A673 (cell line): ENCODE measurements around the gene CD24. TPM values are rescaled to one million over a fixed set of nuclear protein-coding genes. Genes with fewer than 3 reads are reported as not detected.

Experiments
- BruUV-seq: library from RNA; stranded (reverse); fragments of 400-500 nt; replicated peaks from 2 replicates; lab custom pipeline; 2021; lab: Mats Ljungman, UMichigan
- CTCF ChIA-PET: fragments of 300-600 bp; sonication (Branson Sonifier 250); formaldehyde crosslinking; loops from one replicate; lab custom pipeline; 2022; ENCODE audit warnings: antibody characterized with exemption; lab: Charles Lee
- POLR2A ChIA-PET: fragments of 300-600 bp; sonication (Branson Sonifier 250); formaldehyde crosslinking; loops from one replicate; lab custom pipeline; 2022; ENCODE audit warnings: antibody characterized with exemption; ENCODE audit not compliant: low non-redundant PET; lab: Charles Lee
- DNase-seq: peaks from one replicate; pipeline ENCODE4 v3.0.0-alpha.2; 2015; ENCODE audit warnings: low spot score
- H3K27ac ChIP-seq: fragments of 200-600 bp; sonication (generic); 2 replicates; pipeline ENCODE4 v1.5.1; 2016; ENCODE audit warnings: mixed run types, low read depth, mild to moderate bottlenecking, mixed read lengths, antibody characterized with exemption, low read length; ENCODE audit not compliant: poor library complexity, severe bottlenecking
- H3K27me3 ChIP-seq: fragments of 200-600 bp; sonication (generic); replicated peaks from 2 replicates; pipeline ENCODE4 v1.6.1; 2017; ENCODE audit warnings: mixed run types, low read depth, mild to moderate bottlenecking, mixed read lengths, antibody characterized with exemption, low read length; ENCODE audit not compliant: insufficient read depth, poor library complexity
- H3K36me3 ChIP-seq: fragments of 200-600 bp; sonication (generic); 2 replicates; pipeline ENCODE4 v1.6.1; 2016; ENCODE audit warnings: mixed run types, mild to moderate bottlenecking, mixed read lengths, antibody characterized with exemption, low read length; ENCODE audit not compliant: insufficient read depth, poor library complexity, severe bottlenecking
- H3K4me1 ChIP-seq: fragments of 200-600 bp; sonication (generic); 2 replicates; pipeline ENCODE4 v1.6.1; 2017; ENCODE audit warnings: mixed run types, mild to moderate bottlenecking, mixed read lengths, antibody characterized with exemption, low read length; ENCODE audit not compliant: insufficient read depth, poor library complexity, severe bottlenecking
- H3K4me3 ChIP-seq: fragments of 200-600 bp; sonication (generic); 2 replicates; pipeline ENCODE4 v1.5.1; 2016; ENCODE audit warnings: low read depth, mixed run types, mild to moderate bottlenecking, mixed read lengths, low read length; ENCODE audit not compliant: poor library complexity, severe bottlenecking
- H3K9me3 ChIP-seq: fragments of 200-600 bp; sonication (generic); 2 replicates; pipeline ENCODE4 v1.6.1; 2016; ENCODE audit warnings: mixed run types, low read depth, mild to moderate bottlenecking, mixed read lengths, antibody characterized with exemption, low read length; ENCODE audit not compliant: poor library complexity, severe bottlenecking
- EZH2 ChIP-seq: fragments of 200-600 bp; sonication (generic); IDR thresholded peaks from 2 replicates; pipeline ENCODE4 v1.6.1; 2017; ENCODE audit warnings: borderline replicate concordance, low read depth, mild to moderate bottlenecking, mixed read lengths, antibody characterized with exemption, low read length; ENCODE audit not compliant: poor library complexity, severe bottlenecking
- intact Hi-C: fragments of 100-400 bp; cut with micrococcal nuclease; formaldehyde crosslinking; loops from one replicate; pipeline ENCODE4 v1.10.0; 2022; ENCODE audit not compliant: unreplicated experiment
- total RNA-seq: library from RNA; stranded (reverse); gene quantifications from 2 replicates; pipeline ENCODE4 v1.2.3, GENCODE V29; 2021
- TF ChIP-seq, protein P1 (sequence below): fragments of 300-800, 200-600 bp; sonication (generic); conservative IDR thresholded peaks from 2 replicates; pipeline ENCODE4 v1.5.1; 2017; ENCODE audit warnings: low read depth, mild to moderate bottlenecking, antibody characterized with exemption, low read length, moderate library complexity, mixed read lengths

The CD24 gene
- total RNA-seq, 1 experiment from 2014 or later: 12.2 TPM

DNA sequence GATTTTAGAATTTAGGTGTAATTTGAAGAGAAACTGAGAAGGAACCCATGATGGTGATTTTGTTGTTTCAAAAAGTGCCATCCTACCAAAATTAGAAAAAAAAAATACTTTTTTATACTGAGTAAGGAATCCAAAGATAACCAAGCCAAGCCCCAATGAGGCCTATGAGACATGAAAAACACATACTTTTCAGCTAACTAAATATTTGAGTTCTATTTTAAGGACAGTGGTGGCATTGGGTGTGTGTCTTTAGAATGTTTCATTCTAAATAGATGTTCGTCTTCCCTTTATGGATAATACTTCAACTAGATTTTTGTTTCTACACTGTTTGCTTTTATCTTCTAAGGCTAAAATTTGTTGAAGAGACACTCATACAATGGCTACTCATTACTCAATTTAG lies 9.6 kb downstream of the CD24 start:
- ChIA-PET POLR2A (no interaction called here), CTCF (no interaction called here)
- intact Hi-C loops: no loop called here

DNA sequence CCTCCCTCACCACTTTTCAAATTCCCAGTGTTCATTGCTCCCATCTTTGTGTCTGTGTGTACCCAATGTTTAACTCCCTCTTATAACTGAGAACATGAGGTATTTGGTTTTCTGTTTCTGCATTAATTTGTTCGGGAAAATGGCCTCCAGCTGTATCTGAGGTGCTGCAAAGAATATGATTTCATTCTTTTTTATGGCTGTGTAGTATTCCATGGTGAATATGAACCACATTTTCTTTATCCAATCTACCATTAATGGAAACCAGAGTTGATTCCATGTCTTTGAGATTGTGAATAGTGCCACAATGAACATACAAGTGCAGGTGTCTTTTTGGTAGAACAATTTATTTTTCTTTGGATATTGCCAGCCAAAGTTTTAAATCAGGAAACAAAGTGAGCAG lies 10.4 kb downstream of the CD24 start:
- Histone ChIP-seq H3K4me3 (no peak overlapping the region), H3K27me3 (no peaks in the 10 kb centered on the region), H3K9me3 (no peaks in the 10 kb centered on the region), H3K27ac (no peak overlapping the region), H3K4me1 (no peaks in the 10 kb centered on the region), H3K36me3 (no peaks in the 10 kb centered on the region)
- POLR2A ChIA-PET: no interaction called here
- CTCF ChIA-PET: no interaction called here
- TF ChIP-seq, protein P1, sequence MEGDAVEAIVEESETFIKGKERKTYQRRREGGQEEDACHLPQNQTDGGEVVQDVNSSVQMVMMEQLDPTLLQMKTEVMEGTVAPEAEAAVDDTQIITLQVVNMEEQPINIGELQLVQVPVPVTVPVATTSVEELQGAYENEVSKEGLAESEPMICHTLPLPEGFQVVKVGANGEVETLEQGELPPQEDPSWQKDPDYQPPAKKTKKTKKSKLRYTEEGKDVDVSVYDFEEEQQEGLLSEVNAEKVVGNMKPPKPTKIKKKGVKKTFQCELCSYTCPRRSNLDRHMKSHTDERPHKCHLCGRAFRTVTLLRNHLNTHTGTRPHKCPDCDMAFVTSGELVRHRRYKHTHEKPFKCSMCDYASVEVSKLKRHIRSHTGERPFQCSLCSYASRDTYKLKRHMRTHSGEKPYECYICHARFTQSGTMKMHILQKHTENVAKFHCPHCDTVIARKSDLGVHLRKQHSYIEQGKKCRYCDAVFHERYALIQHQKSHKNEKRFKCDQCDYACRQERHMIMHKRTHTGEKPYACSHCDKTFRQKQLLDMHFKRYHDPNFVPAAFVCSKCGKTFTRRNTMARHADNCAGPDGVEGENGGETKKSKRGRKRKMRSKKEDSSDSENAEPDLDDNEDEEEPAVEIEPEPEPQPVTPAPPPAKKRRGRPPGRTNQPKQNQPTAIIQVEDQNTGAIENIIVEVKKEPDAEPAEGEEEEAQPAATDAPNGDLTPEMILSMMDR: no peak
- TF ChIP-seq EZH2: no peak
- intact Hi-C loops: no loop called here
- DNase-seq: no peak
- no TSS peak for BruUV-seq

More for the DNA sequence above, 9.6 kb downstream of the CD24 start:
- Histone ChIP-seq H3K27ac (no peak overlapping the region), H3K9me3 (no peaks in the 10 kb centered on the region), H3K4me1 (no peaks in the 10 kb centered on the region), H3K27me3 (no peaks in the 10 kb centered on the region), H3K4me3 (no peak overlapping the region), H3K36me3 (no peaks in the 10 kb centered on the region)
- TF ChIP-seq, protein P1: no peak
- TF ChIP-seq EZH2: no peak
- no TSS peak for BruUV-seq
- no peak for DNase-seq

DNA sequence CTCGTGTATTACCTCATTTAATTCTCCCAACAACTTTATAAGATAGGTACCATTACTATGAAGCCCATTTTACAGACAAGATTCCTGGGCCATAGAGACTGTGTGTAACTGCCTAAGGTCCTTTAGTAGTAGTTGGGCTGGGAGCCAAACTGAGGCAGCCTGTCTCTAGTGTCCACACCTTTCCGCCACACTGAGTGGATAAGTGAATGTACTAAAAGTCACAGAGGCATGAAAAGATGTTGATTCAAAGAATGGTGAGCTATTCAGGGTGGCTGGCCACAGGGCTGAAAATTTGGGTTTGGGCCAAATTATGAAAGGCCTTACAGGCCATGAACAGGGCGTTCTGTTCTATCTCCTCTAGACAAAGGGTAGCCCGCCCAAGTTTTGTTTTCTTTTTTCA lies 11.0 kb downstream of the CD24 start:
- H3K4me1 ChIP-seq: no peaks in the 10 kb centered on the region
- no peaks in the 10 kb centered on the region for H3K36me3 ChIP-seq
- H3K27ac ChIP-seq: no peak overlapping the region
- TF ChIP-seq EZH2: no peak
- TF ChIP-seq, protein P1: no peak
- POLR2A ChIA-PET: no interaction called here
- intact Hi-C loops: no loop called here
- BruUV-seq: no TSS peak
- H3K9me3 ChIP-seq: no peaks in the 10 kb centered on the region
- H3K4me3 ChIP-seq: no peak overlapping the region
- CTCF ChIA-PET: interaction anchor here (0.6 kb wide), 1 partner anchor 26 kb away, joined by 4 read pairs; no protein-coding TSS in a partner anchor
- H3K27me3 ChIP-seq: no peaks in the 10 kb centered on the region
- no peak for DNase-seq
